ENCODE results near the gene CDC20.

- TF ChIP-seq CTCF (IDR thresholded peaks at IDR 0.05) (no peak), POLR2A (IDR thresholded peaks at IDR 0.05) (no peak)
These were observed 37.3 kb downstream of the CDC20 start for GRCh38 chr1:43396059-43396458.

Data from adrenal gland (tissue), 5 donors.